G401 (cell line): ENCODE measurements around the gene SNX24. TPM values are rescaled to one million over a fixed set of nuclear protein-coding genes. Genes with fewer than 3 reads are reported as not detected.
A peak's percentile ranks its signal among the peaks of the same experiment; 100 is the strongest.

Source experiments
- DNase-seq: peaks from one replicate; pipeline ENCODE4 v3.0.0-alpha.2; 2015; ENCODE audit warnings: low spot score
- in situ Hi-C: cut with HindIII; loops from 2 replicates; pipeline ENCODE4 v1.10.0; 2016; ENCODE audit warnings: low sequenced_read_pairs, mixed read lengths
- total RNA-seq: library from RNA; depleted of rRNA; stranded (reverse); fragments of >200 nt; shearing (Covaris generic); gene quantifications from 2 replicates; pipeline ENCODE4 v1.2.3, GENCODE V29; 2014

Gene SNX24
- total RNA-seq, 1 experiment from 2014 or later, result 20.9 TPM

DNA sequence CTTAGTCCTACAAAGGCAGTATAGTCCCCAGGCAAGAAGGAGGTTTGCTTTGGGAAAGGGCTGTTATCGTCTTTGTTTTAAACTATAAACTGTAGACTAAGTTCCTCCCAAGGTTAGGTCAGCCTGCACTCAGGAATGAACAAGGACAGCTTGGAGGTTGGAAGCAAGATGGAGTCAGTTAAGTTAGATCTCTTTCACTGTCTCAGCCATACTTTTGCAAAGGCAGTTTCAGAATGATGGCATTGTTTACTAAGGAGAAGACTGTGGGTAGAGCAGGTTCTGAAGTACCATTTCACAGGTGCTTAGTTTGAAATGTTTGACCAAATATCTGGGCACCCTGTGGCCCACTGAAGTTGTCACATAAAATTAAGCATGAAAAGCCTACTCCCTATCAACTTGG is 19.4 kb downstream of the SNX24 start:
- in situ Hi-C loops, result no loop called here
- no peak for DNase-seq

DNA sequence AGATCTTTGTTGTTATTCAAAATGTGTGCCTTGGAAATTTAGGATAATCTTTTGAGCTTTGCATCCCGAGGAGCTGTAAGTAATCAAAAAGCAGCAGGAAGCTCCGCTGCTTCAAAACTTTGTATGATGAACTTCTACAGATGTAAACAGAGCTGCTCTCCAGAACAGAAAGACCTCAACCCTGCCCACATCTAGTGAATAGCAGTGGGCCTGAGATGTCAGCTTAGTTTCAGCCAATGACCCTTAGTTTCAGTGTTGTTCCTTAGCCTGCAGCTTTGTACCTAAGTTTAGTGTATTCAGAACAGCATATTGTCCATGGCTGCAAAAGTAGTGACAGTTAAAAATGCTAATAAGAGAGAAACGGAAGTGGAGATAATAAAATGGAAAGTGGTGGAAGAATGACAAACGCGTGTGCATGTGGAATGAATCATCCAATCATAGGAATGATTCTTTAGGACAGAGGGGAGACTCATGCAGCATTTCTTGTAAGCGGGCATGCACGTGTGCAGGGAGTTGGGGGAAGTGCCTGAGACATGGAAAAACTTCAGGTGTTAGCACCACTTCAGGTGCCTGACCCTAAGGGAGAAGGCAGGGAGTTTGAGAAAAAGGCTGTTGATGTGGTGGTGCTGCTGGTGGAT is 24.9 kb downstream of the SNX24 start:
- in situ Hi-C loops, result no loop called here
- no peak for DNase-seq

DNA sequence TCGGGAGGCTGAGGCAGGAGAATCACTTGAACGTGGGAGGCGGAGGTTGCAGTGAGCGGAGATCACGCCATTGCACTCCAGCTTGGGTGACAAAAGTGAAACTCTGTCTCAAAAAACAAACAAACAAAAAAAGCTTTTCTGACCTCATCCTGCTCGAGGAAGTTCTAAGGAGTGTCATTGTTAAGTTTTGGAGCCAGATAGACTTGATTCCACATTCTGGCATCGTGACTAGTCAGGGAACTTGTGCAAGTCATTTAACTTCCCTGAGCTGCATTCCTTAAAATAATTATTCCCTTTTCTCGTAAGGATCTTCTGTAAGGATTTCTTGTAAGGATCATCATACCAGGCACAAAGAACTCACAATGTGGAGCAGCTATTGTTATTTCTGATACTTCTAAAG is 26.2 kb downstream of the SNX24 start:
- in situ Hi-C loops, result no loop called here
- DNase-seq, result no peak

DNA sequence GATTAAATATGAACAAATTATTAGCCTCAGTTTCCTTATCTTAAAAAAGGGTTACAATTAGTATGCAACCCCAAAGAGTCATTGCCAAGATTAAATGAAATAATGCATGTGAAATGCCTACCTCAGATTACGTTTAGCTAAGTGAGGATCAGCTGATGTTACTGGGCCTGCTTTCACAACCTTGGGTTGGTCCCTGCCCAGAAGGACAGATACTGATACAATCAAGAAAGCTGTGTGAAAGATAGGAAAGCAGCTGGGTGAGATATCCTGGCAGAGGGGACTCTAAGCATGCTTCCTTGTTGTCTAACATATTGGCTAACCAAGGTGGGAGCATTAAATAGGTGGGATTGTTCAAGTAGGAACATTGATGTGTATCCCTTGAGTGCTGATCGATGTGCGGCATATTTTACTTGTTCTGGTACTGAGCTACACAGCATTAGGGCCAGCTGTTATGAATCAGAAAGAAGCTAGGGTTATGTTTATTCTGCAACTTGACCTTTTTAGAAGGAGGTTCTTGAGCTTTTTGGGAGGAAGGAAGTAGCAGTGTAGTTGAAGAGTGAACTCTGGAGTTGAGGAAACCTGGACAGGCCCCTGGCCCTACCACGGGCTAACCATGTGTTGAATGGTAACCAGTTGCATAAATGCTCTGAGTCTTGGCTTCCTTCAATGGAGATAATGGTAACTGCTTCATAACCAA is 28.9 kb downstream of the SNX24 start:
- no peak for DNase-seq
- in situ Hi-C loops, result no loop called here

DNA sequence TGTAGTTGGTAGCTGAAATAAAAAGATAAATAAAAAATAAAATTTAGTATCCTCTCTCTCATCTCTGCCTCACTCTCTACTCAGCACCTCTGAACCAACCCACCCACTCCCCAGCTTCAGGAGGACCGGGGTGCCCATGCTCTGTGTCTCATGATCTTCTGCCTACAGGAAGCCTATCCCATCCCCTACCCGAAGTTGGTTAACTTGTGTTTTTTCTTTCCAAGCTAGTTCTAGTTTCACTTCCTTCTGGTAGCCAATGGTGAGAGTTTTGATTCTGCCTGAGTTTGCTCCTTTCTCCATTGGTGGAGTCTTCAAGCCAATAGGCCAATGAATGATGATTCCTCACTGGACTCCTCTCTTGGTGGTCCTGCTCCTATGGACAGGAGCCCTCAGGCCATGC is 32.1 kb downstream of the SNX24 start:
- in situ Hi-C loops, result no loop called here
- DNase-seq, result no peak

DNA sequence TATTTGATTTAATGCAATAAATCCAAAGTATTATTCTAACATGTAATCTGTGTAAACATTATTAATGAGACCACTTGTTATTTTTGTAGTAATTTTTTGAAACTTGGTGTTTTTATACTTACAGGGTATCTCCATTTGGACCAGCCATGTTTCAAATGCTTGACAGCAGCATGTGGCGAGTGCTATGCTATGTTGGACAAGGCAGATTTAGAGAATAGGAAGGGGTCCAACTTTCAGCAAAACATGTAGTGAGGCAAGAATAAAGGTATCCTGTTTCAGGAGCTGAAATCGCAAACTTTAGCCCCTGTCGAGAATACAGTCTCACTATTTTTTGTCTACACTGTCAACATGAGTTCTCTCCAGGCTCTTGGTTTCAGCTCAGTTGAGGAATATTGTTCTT is 33.7 kb downstream of the SNX24 start:
- in situ Hi-C loops, result no loop called here
- DNase-seq, result no peak

DNA sequence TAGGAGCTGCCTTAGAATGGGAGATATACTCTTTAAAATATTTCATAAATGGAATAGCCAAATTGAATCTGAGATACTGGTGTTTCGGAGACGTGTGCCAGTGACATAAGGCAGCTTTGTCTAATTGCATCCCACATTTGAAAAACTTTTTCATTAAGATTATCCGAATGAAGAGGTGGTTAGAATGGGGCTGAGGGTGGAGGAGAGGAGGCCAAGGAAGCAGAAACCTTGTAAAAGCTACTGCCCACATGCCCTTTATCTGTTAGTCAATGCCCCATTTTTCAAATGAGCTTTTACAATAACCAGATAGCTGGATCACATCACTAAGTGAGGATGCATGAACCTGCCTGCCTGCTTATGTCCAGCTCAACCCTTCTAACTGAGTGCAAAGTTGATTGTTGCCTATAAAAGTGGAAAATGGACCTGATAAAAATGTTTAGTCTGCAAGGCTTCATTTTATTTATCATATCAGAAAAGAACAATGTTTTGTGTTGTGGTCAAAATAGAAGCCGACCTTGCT is 34.8 kb downstream of the SNX24 start:
- in situ Hi-C loops, result no loop called here
- no peak for DNase-seq

DNA sequence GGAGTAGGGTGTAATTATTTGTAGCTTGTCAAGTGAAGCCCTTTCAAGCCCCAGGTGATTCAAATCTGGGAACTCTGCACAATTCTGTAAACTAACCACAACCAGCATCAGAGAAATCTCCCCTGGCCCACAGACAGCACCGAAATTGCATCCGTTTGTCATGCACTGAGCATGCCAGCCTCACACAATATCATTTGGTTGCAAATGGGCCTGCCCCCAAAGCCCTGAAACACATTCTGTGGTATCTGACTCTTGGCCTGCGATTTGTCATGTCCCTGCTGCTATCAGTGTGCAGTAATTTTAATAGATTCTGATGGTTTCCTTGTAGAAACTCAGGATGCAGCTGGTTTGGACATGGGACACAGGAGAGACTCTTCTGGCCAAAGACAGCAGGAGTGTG is 35.3 kb downstream of the SNX24 start:
- in situ Hi-C loops, result no loop called here
- no peak for DNase-seq

DNA sequence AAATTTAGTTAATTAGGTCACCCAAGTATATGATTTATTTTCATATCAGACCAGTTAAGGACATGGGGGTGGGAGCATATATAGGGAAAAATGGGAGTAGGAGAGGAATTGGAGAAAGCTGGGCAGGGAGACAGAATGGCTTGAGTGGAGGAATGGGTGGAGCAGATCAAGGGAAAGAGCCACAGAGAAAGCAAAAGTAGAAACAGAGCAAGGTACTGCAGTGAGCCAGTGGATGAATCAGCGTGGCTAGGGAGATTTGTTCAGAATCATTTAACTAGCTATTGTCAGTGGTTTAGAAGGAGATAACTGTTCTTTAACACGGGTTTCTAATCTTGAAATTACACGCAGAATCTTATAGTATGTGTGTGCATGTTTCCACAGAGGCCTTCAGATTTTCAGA is 37.4 kb downstream of the SNX24 start:
- DNase-seq, result no peak
- in situ Hi-C loops, result no loop called here

DNA sequence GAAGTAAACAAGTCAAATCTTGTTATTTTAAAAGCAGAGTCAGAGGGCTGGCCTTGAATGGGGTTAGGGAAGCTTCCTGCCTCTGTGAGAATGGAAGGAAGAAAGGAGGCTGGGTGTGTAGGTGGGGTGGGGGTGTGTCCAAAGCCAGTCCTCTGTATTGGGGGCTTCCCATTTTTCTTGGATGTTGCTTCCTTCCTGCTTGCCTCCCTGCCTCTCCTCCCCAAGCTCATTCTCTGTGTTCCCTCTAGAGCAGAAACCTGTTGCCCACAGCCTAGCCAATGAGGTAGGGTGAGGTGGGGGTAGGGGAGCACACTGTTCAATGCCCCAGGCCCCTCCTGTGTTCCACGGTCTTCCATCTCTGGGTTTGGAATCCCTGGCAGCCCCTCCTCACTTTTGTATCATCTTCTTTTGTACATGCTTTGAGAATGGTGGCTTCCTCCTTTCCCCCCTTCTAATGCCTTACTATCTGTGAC is 39.7 kb downstream of the SNX24 start:
- in situ Hi-C loops, result no loop called here
- no peak for DNase-seq

DNA sequence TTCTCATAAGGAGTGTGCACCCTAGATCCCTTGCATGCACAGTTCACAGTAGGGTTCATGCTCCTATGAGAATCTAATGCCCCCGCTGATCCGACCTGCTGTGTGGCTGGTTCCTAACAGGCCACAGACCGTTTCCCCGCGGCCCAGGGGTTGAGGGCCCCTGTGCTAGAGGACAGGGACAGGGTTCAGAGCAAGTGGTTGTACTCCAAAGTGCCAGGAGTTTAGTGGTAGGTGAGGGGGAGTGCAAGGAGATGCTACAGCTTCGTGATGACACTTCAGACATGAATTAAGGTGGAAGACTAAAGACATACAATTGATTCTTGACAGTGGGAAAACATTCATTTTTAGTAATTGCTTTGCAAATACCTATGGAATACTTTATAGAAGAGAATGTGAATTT is 40.5 kb downstream of the SNX24 start:
- in situ Hi-C loops, result no loop called here
- no peak for DNase-seq

DNA sequence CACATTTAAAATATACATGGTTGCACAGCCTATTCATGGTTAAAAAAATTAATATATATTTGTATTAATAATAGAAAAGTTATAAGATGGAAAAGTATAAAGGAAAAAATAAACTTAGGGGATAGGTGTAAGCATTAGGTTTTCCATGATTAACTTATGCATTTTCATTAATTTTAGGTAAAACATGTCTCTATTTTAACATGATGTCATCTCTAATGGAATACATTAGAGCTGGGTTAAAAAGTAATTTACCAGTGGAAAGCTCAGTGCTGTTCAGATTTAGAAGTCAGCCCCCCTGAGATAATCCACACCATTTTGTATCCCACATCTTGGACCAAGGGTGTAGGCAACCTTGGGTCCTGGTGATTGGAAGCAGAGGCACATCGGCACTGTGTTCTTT is 49.7 kb downstream of the SNX24 start:
- in situ Hi-C loops, result no loop called here
- no peak for DNase-seq

DNA sequence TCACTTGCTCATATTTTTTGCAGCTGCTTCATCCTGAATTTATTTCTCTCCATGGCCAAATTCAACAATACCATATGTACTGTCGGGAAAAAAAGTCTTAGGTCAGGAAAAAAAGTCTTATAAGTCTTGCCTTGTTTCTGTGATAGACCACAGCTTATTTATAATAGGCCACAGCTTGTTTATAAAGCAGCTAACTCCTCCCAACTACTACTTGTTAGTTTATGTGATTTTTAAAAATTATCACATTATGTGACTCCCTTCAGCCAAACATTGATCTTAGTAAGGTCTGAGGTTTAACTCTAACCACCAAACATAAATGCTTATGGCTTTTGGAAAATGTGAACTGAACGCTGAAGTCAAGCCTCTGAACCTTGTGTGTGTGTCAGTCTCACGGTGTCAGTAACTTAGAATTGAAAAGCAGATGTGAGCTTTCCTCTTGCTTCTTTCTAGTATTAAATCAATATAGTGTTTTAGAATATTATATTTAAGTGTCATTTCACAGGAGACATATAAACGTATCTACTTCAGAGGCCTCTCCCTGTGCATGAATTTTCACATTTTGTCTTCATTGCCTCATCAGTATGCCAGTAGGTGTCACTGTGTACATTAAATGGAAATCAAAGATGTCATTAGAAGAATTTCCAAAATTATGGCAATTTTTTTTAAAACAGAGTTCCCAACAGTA is 51.3 kb downstream of the SNX24 start:
- in situ Hi-C loops, result no loop called here
- DNase-seq, result peak; percentile 39

DNA sequence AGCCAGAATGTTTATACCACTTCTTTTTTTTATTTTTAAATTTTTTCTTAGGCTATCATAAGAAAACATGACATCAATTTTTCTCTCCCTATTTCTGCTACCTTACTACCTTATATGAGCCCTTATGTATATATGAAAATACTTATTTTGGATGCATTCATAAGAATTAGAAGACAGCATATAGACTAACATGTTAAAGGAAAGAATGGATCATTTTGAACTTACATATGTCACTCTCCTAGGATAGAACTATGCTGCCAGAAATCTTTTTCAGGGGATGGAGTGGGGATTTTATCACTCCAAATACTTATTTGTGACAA is 51.8 kb downstream of the SNX24 start:
- no peak for DNase-seq
- in situ Hi-C loops, result no loop called here

DNA sequence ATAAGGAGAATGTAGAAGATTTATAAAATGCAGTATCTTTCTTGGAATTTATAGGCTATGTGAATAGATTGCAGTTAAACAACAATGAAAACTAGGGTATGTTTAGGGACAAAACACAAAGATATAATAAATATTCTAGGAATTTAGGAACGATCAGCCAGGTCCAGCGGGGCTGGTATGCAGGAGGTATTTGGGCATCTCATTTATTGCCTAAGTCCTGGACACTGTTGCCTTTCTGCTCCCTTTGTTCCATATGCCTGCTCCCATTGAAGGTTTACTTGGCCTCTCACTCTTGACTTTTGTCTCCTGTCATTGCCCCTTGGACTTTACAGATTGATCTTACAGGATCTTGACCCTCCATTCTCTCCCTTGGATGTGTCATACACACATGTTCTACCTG is 55.9 kb downstream of the SNX24 start:
- in situ Hi-C loops, result no loop called here

DNA sequence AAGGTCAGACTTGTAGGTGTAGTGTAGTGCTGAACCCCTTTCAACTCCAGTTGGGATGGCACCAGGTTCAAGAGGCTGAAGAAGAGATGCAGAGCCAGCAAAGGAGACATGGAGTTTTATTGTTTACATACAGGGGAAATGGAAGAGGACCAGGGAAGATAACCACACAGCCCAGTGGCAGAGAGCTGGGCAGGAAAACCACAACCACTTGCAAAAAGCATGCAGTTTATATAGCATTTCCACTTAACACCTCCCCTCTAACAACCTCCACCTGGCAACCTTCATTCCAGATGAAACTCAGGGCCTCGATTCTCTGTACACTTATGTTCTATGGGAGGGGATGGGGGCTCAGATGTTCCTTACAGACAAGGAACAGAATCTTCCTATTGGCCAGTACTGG is 56.9 kb downstream of the SNX24 start:
- in situ Hi-C loops, result no loop called here
- DNase-seq, result no peak

More for the DNA sequence above, 55.9 kb downstream of the SNX24 start:
- DNase-seq, result no peak

DNA sequence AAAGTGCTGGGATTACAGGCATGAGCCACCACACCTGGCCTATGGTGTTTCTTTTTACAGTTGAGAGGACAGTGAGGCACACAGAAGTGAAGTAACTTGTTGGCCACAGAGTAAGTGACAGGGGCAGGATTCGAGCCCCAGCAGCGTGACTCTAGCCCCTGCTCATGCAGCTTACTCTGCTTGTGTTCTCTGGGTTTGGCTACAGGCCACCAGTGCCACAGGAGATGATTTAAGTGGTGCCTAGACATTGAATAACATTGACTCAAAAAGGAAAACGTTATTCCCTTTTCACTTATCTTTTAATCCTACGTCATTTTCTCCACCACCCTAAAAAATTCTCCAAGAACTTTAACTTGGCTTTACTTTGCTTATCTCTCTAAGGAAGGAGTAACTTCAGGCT is 61.4 kb downstream of the SNX24 start:
- in situ Hi-C loops, result no loop called here
- no peak for DNase-seq

DNA sequence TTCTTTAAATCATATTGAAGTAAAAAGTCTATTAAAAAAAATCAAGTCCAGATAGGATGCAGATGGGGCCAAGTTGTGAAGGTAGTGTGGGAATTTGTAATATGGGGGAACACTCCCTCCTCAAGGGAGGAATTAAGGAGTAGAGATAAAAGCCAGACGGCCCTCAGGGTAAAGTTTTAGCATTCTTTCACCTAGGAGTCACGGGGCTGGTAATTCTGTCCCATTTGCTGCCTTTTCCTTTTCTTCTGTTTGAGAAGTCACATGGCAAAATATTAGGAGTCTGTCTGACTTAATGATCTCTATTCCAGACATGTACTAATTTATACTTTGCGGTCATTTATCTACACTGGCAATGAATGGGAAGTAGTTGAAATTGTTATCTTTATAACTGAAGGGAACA is 61.9 kb downstream of the SNX24 start:
- in situ Hi-C loops, result no loop called here
- DNase-seq, result no peak

DNA sequence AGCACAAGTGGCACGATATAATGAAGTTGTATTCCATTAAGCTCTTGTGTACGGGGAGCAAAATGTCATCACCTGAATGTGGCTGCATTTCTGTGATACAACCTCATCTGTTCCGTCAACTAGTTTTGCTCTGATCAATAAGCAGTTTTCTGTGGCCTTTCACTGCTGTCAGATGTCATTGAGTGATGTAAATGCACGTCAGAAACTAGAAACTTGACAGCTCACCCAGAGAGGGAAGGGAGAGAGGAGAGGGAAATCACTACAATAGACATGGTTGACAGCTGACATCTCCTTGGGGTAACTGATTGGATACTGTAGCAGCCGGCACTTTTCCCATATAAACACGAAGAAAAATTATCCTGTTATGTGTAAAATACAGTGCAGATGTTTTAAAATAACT is 62.7 kb downstream of the SNX24 start:
- no peak for DNase-seq
- in situ Hi-C loops, result no loop called here

DNA sequence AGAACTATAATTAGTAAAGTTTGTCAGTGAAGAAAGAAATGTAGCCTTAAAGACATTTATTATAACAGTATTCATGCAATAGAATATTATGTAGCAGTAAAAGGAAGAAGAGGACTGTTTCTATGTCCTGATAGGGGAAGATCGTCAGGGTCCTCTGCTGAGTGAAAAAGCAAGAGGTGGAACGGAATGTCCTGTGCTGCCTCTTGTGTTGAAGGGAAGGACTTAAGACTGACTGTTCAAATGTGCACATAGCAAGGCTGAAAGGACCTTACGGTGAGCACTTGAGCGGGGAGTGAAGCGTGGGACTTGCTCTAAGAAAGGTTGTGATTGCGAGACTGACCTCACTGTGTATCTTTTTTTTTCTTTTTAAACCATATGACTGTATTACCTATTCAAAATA is 63.2 kb downstream of the SNX24 start:
- in situ Hi-C loops, result no loop called here
- no peak for DNase-seq
